SW 1271 (cell line): ENCODE data around the gene FAM168A.

Experiments
- DNase-seq, 2 experiments: peaks; one replicate each; lab custom pipeline; 2025; lab: John Stamatoyannopoulos, UW

Gene FAM168A

GRCh38 chr11:73367482-73368024 lies 230.4 kb downstream of the FAM168A start:
- DNase-seq: no peak

- DNase-seq: no peak
Observed at GRCh38 chr11:73366953-73367352, 231.0 kb downstream of the FAM168A start.

- no peak for DNase-seq
Observed at GRCh38 chr11:73366265-73366610, 231.7 kb downstream of the FAM168A start.

- DNase-seq: no peak
Observed at GRCh38 chr11:73365352-73366264, 232.3 kb downstream of the FAM168A start.

- DNase-seq: no peak
Observed at GRCh38 chr11:73363147-73363546, 234.8 kb downstream of the FAM168A start.

GRCh38 chr11:73361953-73362776 lies 235.7 kb downstream of the FAM168A start:
- DNase-seq: no peak

GRCh38 chr11:73360743-73361369 lies 237.1 kb downstream of the FAM168A start:
- no peak for DNase-seq

GRCh38 chr11:73359930-73360742 lies 237.8 kb downstream of the FAM168A start:
- DNase-seq: peak in 1 of 2 experiments; percentile 26

- no peak for DNase-seq
Observed at GRCh38 chr11:73359341-73359740, 238.6 kb downstream of the FAM168A start.

- no peak for DNase-seq
Observed at GRCh38 chr11:73358071-73358470, 239.8 kb downstream of the FAM168A start.

GRCh38 chr11:73356979-73357860 lies 240.7 kb downstream of the FAM168A start:
- no peak for DNase-seq

GRCh38 chr11:73355109-73355508 lies 242.8 kb downstream of the FAM168A start:
- no peak for DNase-seq

GRCh38 chr11:73353422-73353821 lies 244.5 kb downstream of the FAM168A start:
- no peak for DNase-seq

GRCh38 chr11:73350908-73351636 lies 246.8 kb downstream of the FAM168A start:
- DNase-seq: peak in 1 of 2 experiments; percentile 75
